ENCODE data around the gene NECTIN4. TPM values are rescaled to one million over a fixed set of nuclear protein-coding genes. Genes with fewer than 3 reads are reported as not detected.

Gene NECTIN4
- total and polyA plus RNA-seq, 10 of the 15 experiments (the other 5 are each of a cell fraction or from before 2014, with no cell fraction given), result 2.8 to 8.7 (median 3.7) TPM

- no TSS peak for BruUV-seq (replicated peaks)
- Histone ChIP-seq H3K27me3 (replicated peaks in 1 of 2; ENCODE audit: control insufficient read depth in 2 of 2, insufficient read depth in 2 of 2, low read length in 1 of 2) (no peaks in the 10 kb centered on the region), H3K9ac (ENCODE audit: control insufficient read depth, insufficient read depth, low read length) (no peak overlapping the region), H3K4me1 (ENCODE audit: control insufficient read depth, insufficient read depth, low read length) (no peaks in the 10 kb centered on the region; the same call in 1 of the 2 replicates), H2AFZ (ENCODE audit: control insufficient read depth, low read depth, low read length) (no peak overlapping the region), H4K20me1 (ENCODE audit: control insufficient read depth, insufficient read depth) (no peaks in the 10 kb centered on the region), H3K4me2 (ENCODE audit: control insufficient read depth, insufficient read depth) (no peak overlapping the region), H3K27ac (ENCODE audit: control insufficient read depth, insufficient read depth) (no peak overlapping the region), H3K36me3 (ENCODE audit: control insufficient read depth in 2 of 2, insufficient read depth in 2 of 2, low read length in 1 of 2) (no peaks in the 10 kb centered on the region), H3K4me3 (no peak overlapping the region), H3K79me2 (ENCODE audit: control insufficient read depth, insufficient read depth, low read length) (no peaks in the 10 kb centered on the region), H3K9me3 (replicated peaks; ENCODE audit: control insufficient read depth, insufficient read depth, low read length) (no peaks in the 10 kb centered on the region)
- SMC1A ChIA-PET (ENCODE audit: uncharacterized antibody, unreplicated experiment), result interaction anchor here (1.2 to 1.7 kb wide), 2 partner anchors 14 to 15 kb away, joined by 3 to 4 read pairs; no protein-coding TSS in a partner anchor
- CTCF ChIA-PET, result no interaction called here
- DNase-seq (ENCODE audit: low read depth, low spot score) (no peak), ATAC-seq (no peak), FAIRE-seq (no peak)
- RAD21 ChIA-PET (ENCODE audit: unreplicated experiment), result no interaction called here
- POLR2A ChIA-PET, result interaction anchor here (1.0 kb wide), 1 partner anchor 11 kb away, joined by 4 read pairs; no protein-coding TSS in a partner anchor
- WGBS (ENCODE audit: insufficient coverage, insufficient replicate concordance, low lambda C conversion rate, missing lambda C conversion rate), result 43% methylated on average over 2 of the region's 2 CpGs
- intact Hi-C loops (cut with micrococcal nuclease; ENCODE audit: unreplicated experiment), result no loop called here
- in situ Hi-C loops (cut with MboI), result no loop called here
- TF ChIP-seq USF1 (IDR thresholded peaks at IDR 0.05; ENCODE audit: borderline replicate concordance, extremely low read length, insufficient read depth, low read depth, low read length) (no peak), EP300 (IDR thresholded peaks at IDR 0.05; ENCODE audit: borderline replicate concordance in 1 of 2, control insufficient read depth in 1 of 2, low read depth in 2 of 2, low read length in 2 of 2) (no peak), CREM (IDR thresholded peaks at IDR 0.05; ENCODE audit: low read depth) (no peak), TCF12 (IDR thresholded peaks at IDR 0.05; ENCODE audit: low read depth, low read length) (no peak), ZNF217 (IDR thresholded peaks at IDR 0.05) (no peak), REST (IDR thresholded peaks at IDR 0.05; ENCODE audit: low read depth, low read length) (no peak), PBX3 (IDR thresholded peaks at IDR 0.05; ENCODE audit: insufficient replicate concordance, low read depth, low read length) (no peak), RUNX3 (IDR thresholded peaks at IDR 0.05; ENCODE audit: low read length) (no peak), MYC (IDR thresholded peaks at IDR 0.05; ENCODE audit: insufficient read depth, insufficient read length, insufficient replicate concordance, low read length, severe bottlenecking) (no peak), PRDM15 (CRISPR knock-in tag; IDR thresholded peaks at IDR 0.05) (no peak), SUZ12 (IDR thresholded peaks at IDR 0.05; ENCODE audit: unreplicated experiment) (no peak), ZNF207 (IDR thresholded peaks at IDR 0.05; ENCODE audit: borderline replicate concordance) (no peak)
Observed at GRCh38 chr1:161082483-161082882, 6.9 kb downstream of the NECTIN4 start.

Data from GM12878 (cell line).